ENCODE data around the gene FAM89A. TPM values are rescaled to one million over a fixed set of nuclear protein-coding genes. Genes with fewer than 3 reads are reported as not detected.
A peak's percentile ranks its signal among the peaks of the same experiment; 100 is the strongest.
"Not testable (repeated sequence)": the region's sequence is repeated elsewhere in the genome, so short reads cannot be mapped to it uniquely, and the experiment has no call there.

Gene FAM89A
- polyA plus RNA-seq, 1 donor (not counting 4 experiments of a cell fraction or from before 2014, with no cell fraction given), result 32.3 TPM

DNA sequence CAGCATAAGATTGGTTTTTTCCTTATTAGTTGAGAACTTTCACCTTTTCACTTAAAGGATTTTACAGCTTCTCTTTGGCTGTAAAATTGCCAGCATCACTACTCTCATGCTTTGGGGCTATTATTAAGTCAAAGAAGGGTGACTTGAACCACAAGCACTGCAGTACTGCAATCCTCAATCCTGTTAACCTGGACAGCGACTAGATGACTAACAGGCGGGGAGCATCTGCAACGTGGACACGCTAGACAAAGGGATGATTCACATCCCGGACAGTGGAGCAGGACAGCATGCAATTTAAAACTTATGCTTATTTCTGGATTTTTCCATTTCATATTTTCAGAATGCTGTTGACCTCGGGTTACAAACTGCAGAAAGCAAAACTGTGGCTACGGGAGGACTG lies 53.1 kb downstream of the FAM89A start:
- no peaks in the 10 kb centered on the region for H3K9me3 ChIP-seq (ENCODE audit: control insufficient read depth, low read depth, low read length)
- dilution Hi-C loops (cut with MboI; ENCODE audit: extremely low pct_ligation_motif_present, low sequenced_read_pairs), result no loop called here
- H3K4me2 ChIP-seq (ENCODE audit: control insufficient read depth, extremely low read depth, insufficient read depth, low read depth, low read length), result no peak overlapping the region
- H3K36me3 ChIP-seq (ENCODE audit: control insufficient read depth in 2 of 2, extremely low read depth in 1 of 2, insufficient read depth in 2 of 2, low read length in 2 of 2), result peaks cover 4 to 5% of the 10 kb centered on the region in 2 experiments
- no peaks in the 10 kb centered on the region for H3K27me3 ChIP-seq (ENCODE audit: control insufficient read depth, extremely low read depth, insufficient read depth, low read length)
- peaks cover 5% of the 10 kb centered on the region for H4K20me1 ChIP-seq (ENCODE audit: control insufficient read depth, extremely low read depth, insufficient read depth, low read length)
- FAIRE-seq (peak; percentile 23), DNase-seq (ENCODE audit: low read depth, low spot score) (no peak)
- H3K79me2 ChIP-seq (ENCODE audit: control insufficient read depth, insufficient read depth, low read length), result peaks cover 25% of the 10 kb centered on the region
- H3K9ac ChIP-seq (ENCODE audit: control insufficient read depth, extremely low read depth, insufficient read depth, low read length), result no peak overlapping the region
- no peaks in the 10 kb centered on the region for H3K4me1 ChIP-seq (ENCODE audit: control insufficient read depth, extremely low read depth, insufficient read depth, low read length)
- no peak overlapping the region for H3K27ac ChIP-seq (ENCODE audit: control insufficient read depth, insufficient read depth, low read length)
- H3K9me1 ChIP-seq (ENCODE audit: control insufficient read depth, extremely low read depth, insufficient read depth, low read length), result no peaks in the 10 kb centered on the region
- H3K4me3 ChIP-seq (ENCODE audit: control insufficient read depth in 2 of 3, extremely low read depth in 1 of 3, insufficient read depth in 2 of 3, low read depth in 1 of 3, low read length in 3 of 3), result no peak overlapping the region
- TF ChIP-seq EZH2 (IDR thresholded peaks at IDR 0.05; ENCODE audit: low read length), result no peak
- TF ChIP-seq, protein P1, sequence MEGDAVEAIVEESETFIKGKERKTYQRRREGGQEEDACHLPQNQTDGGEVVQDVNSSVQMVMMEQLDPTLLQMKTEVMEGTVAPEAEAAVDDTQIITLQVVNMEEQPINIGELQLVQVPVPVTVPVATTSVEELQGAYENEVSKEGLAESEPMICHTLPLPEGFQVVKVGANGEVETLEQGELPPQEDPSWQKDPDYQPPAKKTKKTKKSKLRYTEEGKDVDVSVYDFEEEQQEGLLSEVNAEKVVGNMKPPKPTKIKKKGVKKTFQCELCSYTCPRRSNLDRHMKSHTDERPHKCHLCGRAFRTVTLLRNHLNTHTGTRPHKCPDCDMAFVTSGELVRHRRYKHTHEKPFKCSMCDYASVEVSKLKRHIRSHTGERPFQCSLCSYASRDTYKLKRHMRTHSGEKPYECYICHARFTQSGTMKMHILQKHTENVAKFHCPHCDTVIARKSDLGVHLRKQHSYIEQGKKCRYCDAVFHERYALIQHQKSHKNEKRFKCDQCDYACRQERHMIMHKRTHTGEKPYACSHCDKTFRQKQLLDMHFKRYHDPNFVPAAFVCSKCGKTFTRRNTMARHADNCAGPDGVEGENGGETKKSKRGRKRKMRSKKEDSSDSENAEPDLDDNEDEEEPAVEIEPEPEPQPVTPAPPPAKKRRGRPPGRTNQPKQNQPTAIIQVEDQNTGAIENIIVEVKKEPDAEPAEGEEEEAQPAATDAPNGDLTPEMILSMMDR (optimal IDR thresholded peaks at IDR 0.05 in 1 of 3, IDR thresholded peaks at IDR 0.05 in 1 of 3, conservative IDR thresholded peaks at IDR 0.05 in 1 of 3; ENCODE audit: extremely low read depth in 1 of 3, insufficient read depth in 2 of 3, low read length in 3 of 3), result no peak
- no peak overlapping the region for H2AFZ ChIP-seq (ENCODE audit: control insufficient read depth, low read length)

DNA sequence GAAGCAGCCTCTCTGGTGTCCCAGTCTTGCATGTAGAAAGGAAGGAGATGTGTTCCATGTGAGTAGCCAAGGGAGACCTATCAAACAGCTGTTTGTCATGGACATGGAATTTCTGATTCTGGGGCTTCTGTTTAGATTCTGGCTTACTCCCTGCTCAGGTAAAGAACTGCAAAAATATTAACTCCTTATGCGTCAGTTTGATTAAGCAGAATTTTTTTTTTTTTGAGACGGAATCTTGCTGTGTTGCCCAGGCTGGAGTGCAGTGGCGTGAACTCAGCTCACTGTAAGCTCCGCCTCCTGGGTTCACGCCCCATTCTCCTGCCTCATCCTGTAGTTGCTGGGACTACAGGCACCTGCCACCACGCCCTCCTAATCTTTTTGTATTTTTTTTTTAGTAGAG lies 54.3 kb downstream of the FAM89A start:
- TF ChIP-seq, protein P1 (optimal IDR thresholded peaks at IDR 0.05 in 1 of 3, IDR thresholded peaks at IDR 0.05 in 1 of 3, conservative IDR thresholded peaks at IDR 0.05 in 1 of 3; ENCODE audit: extremely low read depth in 1 of 3, insufficient read depth in 2 of 3, low read length in 3 of 3), result no peak
- dilution Hi-C loops (cut with MboI; ENCODE audit: extremely low pct_ligation_motif_present, low sequenced_read_pairs), result no loop called here
- H3K27me3 ChIP-seq (ENCODE audit: control insufficient read depth, extremely low read depth, insufficient read depth, low read length), result no peaks in the 10 kb centered on the region
- peaks cover 5% of the 10 kb centered on the region for H4K20me1 ChIP-seq (ENCODE audit: control insufficient read depth, extremely low read depth, insufficient read depth, low read length)
- H3K79me2 ChIP-seq (ENCODE audit: control insufficient read depth, insufficient read depth, low read length), result peaks cover 32% of the 10 kb centered on the region
- H3K9me3 ChIP-seq (ENCODE audit: control insufficient read depth, low read depth, low read length), result no peaks in the 10 kb centered on the region
- no peaks in the 10 kb centered on the region for H3K9me1 ChIP-seq (ENCODE audit: control insufficient read depth, extremely low read depth, insufficient read depth, low read length)
- FAIRE-seq (no peak), DNase-seq (ENCODE audit: low read depth, low spot score) (no peak)
- H3K4me2 ChIP-seq (ENCODE audit: control insufficient read depth, extremely low read depth, insufficient read depth, low read depth, low read length), result no peak overlapping the region
- H3K27ac ChIP-seq (ENCODE audit: control insufficient read depth, insufficient read depth, low read length), result no peak overlapping the region
- no peak overlapping the region for H3K4me3 ChIP-seq (ENCODE audit: control insufficient read depth in 2 of 3, extremely low read depth in 1 of 3, insufficient read depth in 2 of 3, low read depth in 1 of 3, low read length in 3 of 3)
- H2AFZ ChIP-seq (ENCODE audit: control insufficient read depth, low read length), result no peak overlapping the region
- H3K4me1 ChIP-seq (ENCODE audit: control insufficient read depth, extremely low read depth, insufficient read depth, low read length), result no peaks in the 10 kb centered on the region
- H3K9ac ChIP-seq (ENCODE audit: control insufficient read depth, extremely low read depth, insufficient read depth, low read length), result no peak overlapping the region
- peaks cover 6 to 11% of the 10 kb centered on the region in 2 experiments for H3K36me3 ChIP-seq (ENCODE audit: control insufficient read depth in 2 of 2, extremely low read depth in 1 of 2, insufficient read depth in 2 of 2, low read length in 2 of 2)

DNA sequence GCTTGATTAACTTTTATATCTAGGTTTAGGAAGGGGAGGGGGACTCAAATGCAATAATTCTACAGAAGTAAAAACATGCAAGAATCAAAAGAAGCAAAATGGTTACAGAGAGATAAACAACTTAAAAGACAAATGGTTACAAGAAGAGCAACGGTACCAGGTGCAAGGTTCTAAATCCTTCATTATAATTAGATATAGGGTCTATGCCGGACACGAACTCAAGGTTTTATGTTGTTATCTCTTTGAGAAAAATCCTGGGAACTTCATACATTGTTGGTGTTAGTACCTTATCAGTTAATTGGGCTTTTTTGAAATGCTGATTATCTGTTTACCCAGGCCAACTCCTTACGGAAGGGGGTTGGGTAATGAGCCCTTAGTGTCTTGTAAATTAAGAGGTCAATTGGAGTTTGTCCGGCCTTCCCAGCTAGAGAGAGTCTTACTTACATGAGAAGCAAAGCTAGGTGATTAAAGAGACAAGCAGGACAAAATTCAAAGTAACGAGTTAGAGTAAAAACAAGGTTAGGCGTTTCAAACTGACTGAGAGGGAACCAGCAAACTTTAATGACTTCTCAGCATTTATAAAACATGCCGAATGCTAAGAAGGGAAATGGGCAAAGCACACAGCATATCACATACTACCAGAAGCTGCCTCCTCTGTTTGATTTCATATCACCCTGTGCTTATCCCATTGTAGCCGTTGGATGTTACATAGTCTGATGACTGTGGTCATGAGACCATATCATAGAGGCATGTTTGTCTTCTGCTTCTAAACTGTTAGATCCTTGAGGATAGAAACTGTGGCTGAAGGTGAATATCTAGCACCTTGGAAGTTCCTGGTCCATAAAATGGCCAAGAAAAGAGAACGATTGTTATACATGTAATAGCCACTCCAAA lies 55.2 kb downstream of the FAM89A start:
- H3K4me2 ChIP-seq (ENCODE audit: control insufficient read depth, extremely low read depth, insufficient read depth, low read depth, low read length); H3K9me3 ChIP-seq (ENCODE audit: control insufficient read depth, low read depth, low read length); H3K4me1 ChIP-seq (ENCODE audit: control insufficient read depth, extremely low read depth, insufficient read depth, low read length); DNase-seq (ENCODE audit: low read depth, low spot score); H3K27ac ChIP-seq (ENCODE audit: control insufficient read depth, insufficient read depth, low read length); H3K36me3 ChIP-seq (ENCODE audit: control insufficient read depth in 2 of 2, extremely low read depth in 1 of 2, insufficient read depth in 2 of 2, low read length in 2 of 2); H3K27me3 ChIP-seq (ENCODE audit: control insufficient read depth, extremely low read depth, insufficient read depth, low read length); H3K9ac ChIP-seq (ENCODE audit: control insufficient read depth, extremely low read depth, insufficient read depth, low read length); FAIRE-seq; H3K4me3 ChIP-seq (ENCODE audit: control insufficient read depth in 2 of 3, extremely low read depth in 1 of 3, insufficient read depth in 2 of 3, low read depth in 1 of 3, low read length in 3 of 3); H2AFZ ChIP-seq (ENCODE audit: control insufficient read depth, low read length); H3K9me1 ChIP-seq (ENCODE audit: control insufficient read depth, extremely low read depth, insufficient read depth, low read length); H4K20me1 ChIP-seq (ENCODE audit: control insufficient read depth, extremely low read depth, insufficient read depth, low read length); dilution Hi-C loops (cut with MboI; ENCODE audit: extremely low pct_ligation_motif_present, low sequenced_read_pairs): not testable (repeated sequence)
- H3K79me2 ChIP-seq (ENCODE audit: control insufficient read depth, insufficient read depth, low read length), result peaks cover 40% of the 10 kb centered on the region

All from keratinocyte (primary cell).